ENCODE data around the gene MYH14.

Gene MYH14

GRCh38 chr19:50277966-50278580 is 74.7 kb downstream of the MYH14 start:
- no peak overlapping the region for H3K27ac ChIP-seq

GRCh38 chr19:50280074-50280473 is 76.7 kb downstream of the MYH14 start:
- no peak overlapping the region for H3K27ac ChIP-seq
- H3K4me3 ChIP-seq = no peak overlapping the region

More at GRCh38 chr19:50277966-50278580, 74.7 kb downstream of the MYH14 start:
- no peak overlapping the region for H3K4me3 ChIP-seq

- no peak overlapping the region for H3K4me3 ChIP-seq
- no peak overlapping the region for H3K27ac ChIP-seq
These were observed 77.6 kb downstream of the MYH14 start for GRCh38 chr19:50280983-50281382.

GRCh38 chr19:50281491-50281890 is 78.1 kb downstream of the MYH14 start:
- Histone ChIP-seq H3K4me3 (no peak overlapping the region), H3K27ac (no peak overlapping the region)

GRCh38 chr19:50285833-50286232 is 82.4 kb downstream of the MYH14 start:
- H3K27ac ChIP-seq = no peak overlapping the region
- no peak overlapping the region for H3K4me3 ChIP-seq

GRCh38 chr19:50286443-50286842 is 83.0 kb downstream of the MYH14 start:
- no peak overlapping the region for H3K4me3 ChIP-seq
- no peak overlapping the region for H3K27ac ChIP-seq

- no peak overlapping the region for H3K27ac ChIP-seq
- no peak overlapping the region for H3K4me3 ChIP-seq
These were observed 83.9 kb downstream of the MYH14 start for GRCh38 chr19:50287331-50287730.

GRCh38 chr19:50288954-50289353 is 85.5 kb downstream of the MYH14 start:
- no peak overlapping the region for H3K4me3 ChIP-seq
- H3K27ac ChIP-seq = no peak overlapping the region

- no peak overlapping the region for H3K27ac ChIP-seq
- no peak overlapping the region for H3K4me3 ChIP-seq
These were observed 86.6 kb downstream of the MYH14 start for GRCh38 chr19:50290011-50290410.

- Histone ChIP-seq H3K4me3 (no peak overlapping the region), H3K27ac (no peak overlapping the region)
These were observed 87.4 kb downstream of the MYH14 start for GRCh38 chr19:50290775-50291174.

GRCh38 chr19:50292216-50292827 is 88.9 kb downstream of the MYH14 start:
- H3K4me3 ChIP-seq = no peak overlapping the region
- H3K27ac ChIP-seq = no peak overlapping the region

- no peak overlapping the region for H3K4me3 ChIP-seq
- no peak overlapping the region for H3K27ac ChIP-seq
These were observed 90.0 kb downstream of the MYH14 start for GRCh38 chr19:50293263-50294004.

- Histone ChIP-seq H3K4me3 (no peak overlapping the region), H3K27ac (no peak overlapping the region)
These were observed 96.6 kb downstream of the MYH14 start for GRCh38 chr19:50300051-50300450.

- H3K4me3 ChIP-seq = no peak overlapping the region
- H3K27ac ChIP-seq = no peak overlapping the region
These were observed 97.6 kb downstream of the MYH14 start for GRCh38 chr19:50300814-50301606.

GRCh38 chr19:50301607-50301971 is 98.2 kb downstream of the MYH14 start:
- Histone ChIP-seq H3K27ac (no peak overlapping the region), H3K4me3 (no peak overlapping the region)

- no peak overlapping the region for H3K4me3 ChIP-seq
- no peak overlapping the region for H3K27ac ChIP-seq
These were observed 100.1 kb downstream of the MYH14 start for GRCh38 chr19:50303558-50303957.

- no peak overlapping the region for H3K27ac ChIP-seq
- no peak overlapping the region for H3K4me3 ChIP-seq
These were observed 105.6 kb downstream of the MYH14 start for GRCh38 chr19:50308991-50309390.

GRCh38 chr19:50309396-50310125 is 106.1 kb downstream of the MYH14 start:
- H3K4me3 ChIP-seq = no peak overlapping the region

GRCh38 chr19:50310759-50311465 is 107.5 kb downstream of the MYH14 start:
- Histone ChIP-seq H3K4me3 (no peak overlapping the region), H3K27ac (no peak overlapping the region)

More at GRCh38 chr19:50309396-50310125, 106.1 kb downstream of the MYH14 start:
- no peak overlapping the region for H3K27ac ChIP-seq

All from skin epidermis (tissue), 12 donors.